Retinal pigment epithelial cell (primary cell): ENCODE results near the gene LANCL2.
"Not testable (repeated sequence)": the region's sequence is repeated elsewhere in the genome, so short reads cannot be mapped to it uniquely, and the experiment has no call there.

ENCODE experiments used
- DNase-seq: peaks from one replicate; pipeline ENCODE4 v3.0.0-alpha.2; 2010; ENCODE audit warnings: low read depth
- H3K4me3 ChIP-seq: 2 replicates; pipeline ENCODE4 v1.5.1; 2011; ENCODE audit warnings: mild to moderate bottlenecking, low read length, control low read depth, moderate library complexity
- TF ChIP-seq, protein P1 (sequence below): conservative IDR thresholded peaks from 2 replicates; pipeline ENCODE4 v1.5.1; 2011; ENCODE audit warnings: low read depth, low read length, control low read depth, inconsistent platforms

The LANCL2 gene

DNA sequence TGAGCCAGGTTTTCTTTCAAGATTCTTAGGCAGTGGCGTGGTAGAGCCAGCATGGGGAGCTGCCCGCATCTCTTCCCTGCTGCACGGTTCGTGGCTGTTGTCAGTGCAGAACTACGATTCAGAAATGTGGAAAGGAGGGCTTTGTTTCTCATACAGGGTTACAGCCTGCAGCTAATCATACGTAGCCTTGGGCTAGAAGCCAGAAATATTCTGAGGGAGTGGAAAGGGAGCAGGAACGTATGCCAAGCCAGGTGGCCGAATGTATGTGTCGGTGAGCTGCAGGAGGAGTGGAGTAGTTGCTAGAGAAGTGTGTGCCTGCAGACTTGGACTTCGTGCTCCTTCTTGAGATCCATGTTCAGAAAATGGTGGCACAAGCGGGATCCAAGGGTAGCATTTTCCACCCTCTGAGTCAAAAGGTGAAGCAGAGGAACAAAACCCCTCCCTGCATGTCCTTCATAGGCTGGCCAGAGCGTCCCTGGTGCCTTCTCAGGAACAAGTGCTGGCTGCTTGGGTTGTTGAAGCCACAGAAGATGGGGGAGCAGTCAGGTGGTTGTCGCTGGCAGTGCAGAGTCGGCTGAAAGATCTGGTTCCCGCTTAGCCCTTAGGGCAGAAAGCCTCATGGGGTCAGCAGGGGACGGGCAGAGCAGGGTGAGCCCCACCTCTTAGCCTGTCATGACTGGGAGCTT is 40.9 kb downstream of the LANCL2 start:
- no peak overlapping the region for H3K4me3 ChIP-seq
- DNase-seq = no peak
- TF ChIP-seq, protein P1, sequence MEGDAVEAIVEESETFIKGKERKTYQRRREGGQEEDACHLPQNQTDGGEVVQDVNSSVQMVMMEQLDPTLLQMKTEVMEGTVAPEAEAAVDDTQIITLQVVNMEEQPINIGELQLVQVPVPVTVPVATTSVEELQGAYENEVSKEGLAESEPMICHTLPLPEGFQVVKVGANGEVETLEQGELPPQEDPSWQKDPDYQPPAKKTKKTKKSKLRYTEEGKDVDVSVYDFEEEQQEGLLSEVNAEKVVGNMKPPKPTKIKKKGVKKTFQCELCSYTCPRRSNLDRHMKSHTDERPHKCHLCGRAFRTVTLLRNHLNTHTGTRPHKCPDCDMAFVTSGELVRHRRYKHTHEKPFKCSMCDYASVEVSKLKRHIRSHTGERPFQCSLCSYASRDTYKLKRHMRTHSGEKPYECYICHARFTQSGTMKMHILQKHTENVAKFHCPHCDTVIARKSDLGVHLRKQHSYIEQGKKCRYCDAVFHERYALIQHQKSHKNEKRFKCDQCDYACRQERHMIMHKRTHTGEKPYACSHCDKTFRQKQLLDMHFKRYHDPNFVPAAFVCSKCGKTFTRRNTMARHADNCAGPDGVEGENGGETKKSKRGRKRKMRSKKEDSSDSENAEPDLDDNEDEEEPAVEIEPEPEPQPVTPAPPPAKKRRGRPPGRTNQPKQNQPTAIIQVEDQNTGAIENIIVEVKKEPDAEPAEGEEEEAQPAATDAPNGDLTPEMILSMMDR = no peak

DNA sequence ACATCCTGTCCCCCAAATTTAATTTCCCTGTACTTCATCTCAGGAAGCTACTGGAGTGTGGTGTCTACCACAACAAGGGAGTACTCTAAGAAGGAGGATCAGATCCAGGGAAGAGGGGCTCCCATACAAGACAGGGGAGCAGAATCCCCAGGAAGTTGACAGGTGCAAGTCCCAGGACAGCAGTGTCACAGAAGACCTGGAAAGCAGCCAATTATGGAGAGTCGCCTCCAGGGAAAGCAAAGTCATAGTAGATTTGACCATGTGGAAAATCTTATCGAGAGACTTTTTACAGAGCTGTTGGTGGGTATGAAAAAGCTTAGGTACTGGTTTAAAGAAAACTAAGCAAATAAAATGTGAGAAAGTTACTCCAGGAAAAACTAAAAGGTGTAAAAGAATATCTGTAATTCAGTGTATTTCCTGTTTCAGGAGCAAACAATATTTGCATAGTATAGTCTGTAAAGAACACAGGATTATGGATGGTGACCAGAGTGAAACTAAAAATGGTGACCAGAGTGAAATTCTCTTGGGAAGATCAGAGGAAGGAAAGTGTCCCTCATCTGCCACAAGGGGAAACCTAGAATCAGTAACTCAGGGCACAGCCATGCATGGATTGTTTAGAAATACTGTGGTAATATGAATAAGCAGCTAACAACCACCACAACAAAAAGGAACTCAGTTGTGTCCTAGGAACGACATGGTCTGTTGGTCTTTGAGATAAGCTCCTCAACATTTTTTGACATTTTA is 44.5 kb downstream of the LANCL2 start:
- H3K4me3 ChIP-seq = no peak overlapping the region
- DNase-seq = no peak
- TF ChIP-seq, protein P1 = peak; percentile 3

DNA sequence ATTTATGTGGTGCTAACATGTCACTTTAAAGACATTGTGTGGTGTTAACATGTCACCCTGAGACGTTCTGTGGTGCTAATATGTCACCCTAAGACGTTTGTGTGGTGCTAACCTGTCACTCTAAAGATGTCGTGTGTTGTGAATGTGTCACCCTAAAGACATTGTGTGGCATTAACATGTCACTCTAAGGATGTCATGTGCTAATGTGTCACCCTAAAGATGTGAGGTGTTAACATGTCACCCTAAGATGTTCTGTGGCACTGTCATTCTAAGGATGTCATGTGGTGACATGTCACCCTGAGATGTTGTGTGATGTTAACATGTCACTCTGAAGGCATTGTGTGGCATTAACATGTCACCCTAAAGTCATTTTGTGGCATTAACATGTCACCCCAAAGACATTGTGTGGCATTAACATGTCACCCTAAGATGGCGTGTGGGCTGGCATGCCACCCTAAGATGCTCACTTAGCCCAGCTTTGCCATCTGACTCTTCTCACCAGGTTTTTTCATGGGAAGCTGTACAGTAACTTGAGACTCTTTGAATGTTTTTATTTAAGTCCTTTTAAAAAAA is 45.6 kb downstream of the LANCL2 start:
- H3K4me3 ChIP-seq = no peak overlapping the region
- TF ChIP-seq, protein P1 = no peak
- DNase-seq = no peak

DNA sequence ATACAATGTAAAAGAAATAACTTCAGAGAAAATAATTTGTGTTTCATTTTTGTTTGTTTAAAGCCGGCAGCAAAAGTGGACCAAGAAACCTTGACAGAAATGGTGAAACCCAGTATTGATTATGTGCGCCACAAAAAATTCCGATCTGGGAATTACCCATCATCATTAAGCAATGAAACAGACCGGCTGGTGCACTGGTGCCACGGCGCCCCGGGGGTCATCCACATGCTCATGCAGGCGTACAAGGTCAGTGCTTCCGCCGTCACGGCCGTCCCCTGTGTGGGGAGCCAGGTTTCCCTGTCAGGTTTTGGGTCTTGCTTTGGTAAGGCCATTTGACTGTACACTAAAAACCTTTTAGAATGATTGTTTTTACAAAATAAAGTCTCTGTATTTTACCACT is 46.7 kb downstream of the LANCL2 start:
- TF ChIP-seq, protein P1 = no peak
- H3K4me3 ChIP-seq = no peak overlapping the region
- DNase-seq = no peak

DNA sequence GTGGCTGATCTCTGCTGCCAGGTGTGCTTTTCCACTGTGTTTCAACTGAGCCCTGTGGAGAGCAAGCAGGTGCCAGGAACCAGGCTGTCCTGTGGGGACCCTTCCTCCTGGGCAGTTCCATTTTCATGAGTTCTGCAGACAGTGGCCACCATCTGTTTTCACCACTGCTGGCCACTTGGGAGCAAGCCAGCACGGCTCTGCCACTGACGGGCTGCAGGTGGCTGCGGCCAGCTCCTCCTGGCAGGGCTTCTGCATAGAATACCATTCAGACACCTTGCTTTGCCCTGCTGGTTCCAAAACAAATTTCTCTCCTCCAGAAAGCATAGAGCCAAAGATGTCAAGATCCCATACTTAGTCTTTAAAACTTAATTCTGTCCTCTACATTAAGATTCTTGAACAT is 48.3 kb downstream of the LANCL2 start:
- H3K4me3 ChIP-seq = no peak overlapping the region
- TF ChIP-seq, protein P1 = no peak
- no peak for DNase-seq

DNA sequence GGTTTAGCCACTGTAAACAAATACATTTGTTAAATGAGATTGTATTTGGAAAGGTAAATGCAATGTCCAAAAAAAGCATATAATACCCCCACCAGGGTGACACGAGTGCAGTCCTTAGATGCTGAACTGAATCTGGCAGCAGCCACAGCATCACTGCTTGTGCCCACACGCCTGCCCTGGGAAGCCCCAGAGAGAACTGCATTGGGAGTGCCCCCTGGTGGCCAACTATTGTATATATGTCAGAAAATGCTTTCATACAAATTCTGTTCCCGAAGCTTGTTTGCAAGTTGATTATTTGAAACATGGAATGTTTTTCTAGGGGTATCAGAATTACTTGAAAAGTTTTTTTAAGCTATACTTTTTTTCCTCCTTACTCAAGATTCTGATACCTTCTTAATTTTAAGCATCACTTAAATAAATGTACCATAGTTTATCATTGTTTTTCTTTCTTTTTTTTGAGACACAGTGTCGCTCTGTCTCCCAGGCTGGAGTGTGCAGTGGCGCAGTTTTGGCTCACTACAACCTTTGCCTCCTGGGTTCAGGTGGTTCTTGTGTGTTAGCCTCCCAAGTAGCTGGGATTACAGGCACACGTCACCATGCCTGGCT is 50.1 kb downstream of the LANCL2 start:
- TF ChIP-seq, protein P1 = peak; percentile 73
- H3K4me3 ChIP-seq = no peak overlapping the region
- peak; percentile 11 for DNase-seq

DNA sequence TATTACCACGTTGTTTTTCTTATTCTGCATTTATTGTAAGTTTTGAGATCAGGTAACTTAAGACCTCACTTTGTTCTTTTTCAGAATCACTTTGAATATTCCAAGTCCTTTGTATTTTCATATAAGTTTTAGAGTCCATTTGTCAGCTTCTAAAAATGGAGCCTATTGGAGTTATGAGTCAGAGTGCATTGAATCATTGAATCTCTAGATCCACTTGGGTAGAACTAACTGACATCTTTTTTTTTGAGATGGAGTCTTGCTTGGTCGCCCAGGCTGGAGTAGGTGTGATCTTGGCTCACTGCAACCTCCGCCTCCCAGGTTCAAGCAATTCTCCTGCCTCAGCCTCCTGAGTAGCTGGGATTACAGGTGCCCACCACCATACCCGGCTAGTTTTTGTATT is 52.3 kb downstream of the LANCL2 start:
- not testable (repeated sequence) for H3K4me3 ChIP-seq, DNase-seq
